ENCODE data around the gene C1orf198. TPM values are rescaled to one million over a fixed set of nuclear protein-coding genes. Genes with fewer than 3 reads are reported as not detected.
A peak's percentile ranks its signal among the peaks of the same experiment; 100 is the strongest.

C1orf198 gene
- total and polyA plus RNA-seq, 2 experiments from 2014 or later, result 54.7 to 67.6 TPM

- H3K4me1 ChIP-seq (ENCODE audit: low read depth), result peaks cover 35% of the 10 kb centered on the region
- no peaks in the 10 kb centered on the region for H3K9me3 ChIP-seq (ENCODE audit: low read depth)
- no peak overlapping the region for H3K4me3 ChIP-seq
- DNase-seq (ENCODE audit: low read depth in 1 of 2, low spot score in 1 of 2), result no peak
- no peak for TF ChIP-seq CTCF (IDR thresholded peaks at IDR 0.05; ENCODE audit: low read depth, low read length)
- no peaks in the 10 kb centered on the region for H3K27me3 ChIP-seq
- no peaks in the 10 kb centered on the region for H3K36me3 ChIP-seq
- H3K27ac ChIP-seq, result no peak overlapping the region
Measured at GRCh38 chr1:230864441-230864840, 3.9 kb downstream of the C1orf198 start.

- peak in 1 of 2 donors; percentile 26 for DNase-seq (ENCODE audit: low read depth in 1 of 2, low spot score in 1 of 2)
- Histone ChIP-seq H3K9me3 (ENCODE audit: low read depth) (no peaks in the 10 kb centered on the region), H3K4me1 (ENCODE audit: low read depth) (peaks cover 28% of the 10 kb centered on the region)
Measured at GRCh38 chr1:230863449-230863848, 4.9 kb downstream of the C1orf198 start.

GRCh38 chr1:230861970-230862595, 6.2 kb downstream of the C1orf198 start:
- H3K9me3 ChIP-seq (ENCODE audit: low read depth), result no peaks in the 10 kb centered on the region
- DNase-seq (ENCODE audit: low read depth in 1 of 2, low spot score in 1 of 2), result no peak
- H3K36me3 ChIP-seq, result no peaks in the 10 kb centered on the region
- no peaks in the 10 kb centered on the region for H3K27me3 ChIP-seq
- H3K4me3 ChIP-seq, result no peak overlapping the region
- peaks cover 32% of the 10 kb centered on the region for H3K4me1 ChIP-seq (ENCODE audit: low read depth)
- H3K27ac ChIP-seq, result no peak overlapping the region
- TF ChIP-seq CTCF (IDR thresholded peaks at IDR 0.05; ENCODE audit: low read depth, low read length), result no peak

More at GRCh38 chr1:230863449-230863848, 4.9 kb downstream of the C1orf198 start:
- Histone ChIP-seq H3K27me3 (no peaks in the 10 kb centered on the region), H3K36me3 (no peaks in the 10 kb centered on the region), H3K4me3 (no peak overlapping the region), H3K27ac (peak overlapping the region; percentile 59)
- TF ChIP-seq CTCF (IDR thresholded peaks at IDR 0.05; ENCODE audit: low read depth, low read length), result no peak

- peaks cover 26% of the 10 kb centered on the region for H3K4me1 ChIP-seq (ENCODE audit: low read depth)
- no peak overlapping the region for H3K27ac ChIP-seq
- H3K27me3 ChIP-seq, result no peaks in the 10 kb centered on the region
- no peak for DNase-seq (ENCODE audit: low read depth in 1 of 2, low spot score in 1 of 2)
- H3K36me3 ChIP-seq, result no peaks in the 10 kb centered on the region
- H3K4me3 ChIP-seq, result no peak overlapping the region
- H3K9me3 ChIP-seq (ENCODE audit: low read depth), result no peaks in the 10 kb centered on the region
- peak; percentile 5 for TF ChIP-seq CTCF (IDR thresholded peaks at IDR 0.05; ENCODE audit: low read depth, low read length)
Measured at GRCh38 chr1:230861489-230861888, 6.8 kb downstream of the C1orf198 start.

GRCh38 chr1:230860617-230861384, 7.5 kb downstream of the C1orf198 start:
- Histone ChIP-seq H3K4me1 (ENCODE audit: low read depth) (peaks cover 23% of the 10 kb centered on the region), H3K27me3 (no peaks in the 10 kb centered on the region), H3K9me3 (ENCODE audit: low read depth) (no peaks in the 10 kb centered on the region), H3K36me3 (no peaks in the 10 kb centered on the region), H3K27ac (no peak overlapping the region), H3K4me3 (no peak overlapping the region)
- no peak for TF ChIP-seq CTCF (IDR thresholded peaks at IDR 0.05; ENCODE audit: low read depth, low read length)
- DNase-seq (ENCODE audit: low read depth in 1 of 2, low spot score in 1 of 2), result no peak
